Natural killer cell (primary cell): ENCODE data around the gene NUDT16L1. TPM values are rescaled to one million over a fixed set of nuclear protein-coding genes. Genes with fewer than 3 reads are reported as not detected.
"Not testable (repeated sequence)": the region's sequence is repeated elsewhere in the genome, so short reads cannot be mapped to it uniquely, and the experiment has no call there.

Experiments used
- ATAC-seq, 3 donors: fragments of 150-1000 bp in 2 of 3; fragments of 200-7000 bp in 1 of 3; cut with Tn5 transposase; 1 replicate in 1 of 3; 2 replicates in 2 of 3; pipeline ENCODE4 v1.10.0; 2021; ENCODE audit warnings: mild to moderate bottlenecking in 2 of 3, moderate library complexity in 2 of 3
- DNase-seq, 2 donors: peaks; one replicate each; pipeline versions ENCODE4 v3.0.0 to v3.0.0-alpha.2; 2013 to 2021; ENCODE audit warnings: mixed read lengths in 1 of 2
- H3K27ac ChIP-seq: one replicate; pipeline ENCODE4 v1.5.1; 2013; ENCODE audit warnings: mild to moderate bottlenecking, low read length
- H3K27me3 ChIP-seq: one replicate; pipeline ENCODE4 v1.6.1; 2013; ENCODE audit warnings: low read length; ENCODE audit not compliant: control insufficient read depth, insufficient read depth
- H3K36me3 ChIP-seq: one replicate; pipeline ENCODE4 v1.6.1; 2013; ENCODE audit warnings: low read length; ENCODE audit not compliant: control insufficient read depth, insufficient read depth
- H3K4me1 ChIP-seq: one replicate; pipeline ENCODE4 v1.6.1; 2013; ENCODE audit warnings: low read length; ENCODE audit not compliant: control insufficient read depth, insufficient read depth
- H3K4me3 ChIP-seq: one replicate; pipeline ENCODE4 v1.5.1; 2013; ENCODE audit warnings: low read length
- H3K9me3 ChIP-seq: one replicate; pipeline ENCODE4 v1.6.1; 2013; ENCODE audit warnings: low read length; ENCODE audit not compliant: control insufficient read depth, insufficient read depth
- H3K27ac Mint-ChIP-seq, 2 donors: one replicate each; pipeline ENCODE4 v1.8.0; 2022; ENCODE audit warnings: mild to moderate bottlenecking in 2 of 2, mixed read lengths in 2 of 2, moderate library complexity in 1 of 2
- H3K27me3 Mint-ChIP-seq, 2 donors: one replicate each; pipeline ENCODE4 v1.8.0; 2022; ENCODE audit warnings: low read depth in 2 of 2, mixed read lengths in 2 of 2
- H3K36me3 Mint-ChIP-seq: one replicate; pipeline ENCODE4 v1.8.0; 2022; ENCODE audit warnings: mixed read lengths
- H3K4me1 Mint-ChIP-seq, 2 donors: one replicate each; pipeline ENCODE4 v1.8.0; 2022; ENCODE audit warnings: mixed read lengths in 2 of 2
- H3K4me3 Mint-ChIP-seq: one replicate; pipeline ENCODE4 v1.8.0; 2022; ENCODE audit warnings: mild to moderate bottlenecking, moderate library complexity, mixed read lengths
- H3K9me3 Mint-ChIP-seq, 2 donors: one replicate each; pipeline ENCODE4 v1.8.0; 2022; ENCODE audit warnings: mixed read lengths in 2 of 2
- whole genome bisulfite sequencing: methylation state at CpG from one replicate; pipeline ENCODE4 v1.1.7; 2013; ENCODE audit warnings: missing lambda C conversion rate; ENCODE audit not compliant: insufficient coverage; 5-methylcytosine and 5-hydroxymethylcytosine counted together
- intact Hi-C: fragments of 100-400 bp; cut with micrococcal nuclease; formaldehyde crosslinking; loops from one replicate; pipeline ENCODE4 v1.14.2; 2022
- total RNA-seq, 4 donors: library from RNA; stranded (reverse); fragments of 120-200 nt in 1 of 4; gene quantifications; one replicate each; pipeline versions ENCODE4 v1.2.3 to v1.2.4, GENCODE V29; 2013 to 2022
- TF ChIP-seq, protein P1 (sequence below): fragments of 200-600 bp; IDR thresholded peaks from one replicate; pipeline ENCODE4 v1.8.0; 2022; ENCODE audit warnings: antibody characterized with exemption

The NUDT16L1 gene
- total RNA-seq, 3 donors from 2014 or later (not counting 1 experiment from before 2014, with no cell fraction given): 30.8 to 39.1 (median 35.0) TPM

DNA sequence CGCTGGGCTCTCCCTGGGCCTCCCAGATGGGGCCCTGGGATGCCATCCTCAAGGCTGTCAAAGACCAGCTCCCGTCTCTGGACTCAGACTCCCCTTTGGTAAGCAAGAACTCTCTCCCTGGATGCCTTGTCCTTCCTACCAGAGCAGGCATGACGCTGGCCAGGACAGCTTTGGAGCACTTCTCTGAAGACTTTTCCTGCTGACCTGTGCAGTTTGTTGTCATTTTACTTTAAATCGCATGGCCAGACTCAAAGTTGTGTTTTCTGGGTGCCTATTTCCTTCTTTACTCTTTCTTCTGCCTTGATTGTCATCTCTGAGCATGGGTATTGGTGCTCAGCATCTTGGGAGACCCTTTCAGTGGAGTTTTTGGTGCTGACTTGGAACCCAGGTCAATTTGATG lies 43.2 kb downstream of the NUDT16L1 start:
- no peaks in the 10 kb centered on the region for H3K27me3 Mint-ChIP-seq
- Histone ChIP-seq H3K4me1 (peaks cover 18% of the 10 kb centered on the region), H3K27ac (no peak overlapping the region), H3K36me3 (no peaks in the 10 kb centered on the region), H3K4me3 (no peak overlapping the region), H3K27me3 (no peaks in the 10 kb centered on the region), H3K9me3 (no peaks in the 10 kb centered on the region)
- TF ChIP-seq, protein P1, sequence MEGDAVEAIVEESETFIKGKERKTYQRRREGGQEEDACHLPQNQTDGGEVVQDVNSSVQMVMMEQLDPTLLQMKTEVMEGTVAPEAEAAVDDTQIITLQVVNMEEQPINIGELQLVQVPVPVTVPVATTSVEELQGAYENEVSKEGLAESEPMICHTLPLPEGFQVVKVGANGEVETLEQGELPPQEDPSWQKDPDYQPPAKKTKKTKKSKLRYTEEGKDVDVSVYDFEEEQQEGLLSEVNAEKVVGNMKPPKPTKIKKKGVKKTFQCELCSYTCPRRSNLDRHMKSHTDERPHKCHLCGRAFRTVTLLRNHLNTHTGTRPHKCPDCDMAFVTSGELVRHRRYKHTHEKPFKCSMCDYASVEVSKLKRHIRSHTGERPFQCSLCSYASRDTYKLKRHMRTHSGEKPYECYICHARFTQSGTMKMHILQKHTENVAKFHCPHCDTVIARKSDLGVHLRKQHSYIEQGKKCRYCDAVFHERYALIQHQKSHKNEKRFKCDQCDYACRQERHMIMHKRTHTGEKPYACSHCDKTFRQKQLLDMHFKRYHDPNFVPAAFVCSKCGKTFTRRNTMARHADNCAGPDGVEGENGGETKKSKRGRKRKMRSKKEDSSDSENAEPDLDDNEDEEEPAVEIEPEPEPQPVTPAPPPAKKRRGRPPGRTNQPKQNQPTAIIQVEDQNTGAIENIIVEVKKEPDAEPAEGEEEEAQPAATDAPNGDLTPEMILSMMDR: no peak
- no peak overlapping the region for H3K27ac Mint-ChIP-seq
- no peak for DNase-seq
- no peaks in the 10 kb centered on the region for H3K9me3 Mint-ChIP-seq
- H3K36me3 Mint-ChIP-seq: no peaks in the 10 kb centered on the region
- peaks cover 12 to 24% of the 10 kb centered on the region in 2 donors for H3K4me1 Mint-ChIP-seq
- WGBS: 96% methylated on average over 4 of the region's 4 CpGs
- H3K4me3 Mint-ChIP-seq: peak overlapping the region; percentile 31
- no peak for ATAC-seq
- intact Hi-C loops: no loop called here

DNA sequence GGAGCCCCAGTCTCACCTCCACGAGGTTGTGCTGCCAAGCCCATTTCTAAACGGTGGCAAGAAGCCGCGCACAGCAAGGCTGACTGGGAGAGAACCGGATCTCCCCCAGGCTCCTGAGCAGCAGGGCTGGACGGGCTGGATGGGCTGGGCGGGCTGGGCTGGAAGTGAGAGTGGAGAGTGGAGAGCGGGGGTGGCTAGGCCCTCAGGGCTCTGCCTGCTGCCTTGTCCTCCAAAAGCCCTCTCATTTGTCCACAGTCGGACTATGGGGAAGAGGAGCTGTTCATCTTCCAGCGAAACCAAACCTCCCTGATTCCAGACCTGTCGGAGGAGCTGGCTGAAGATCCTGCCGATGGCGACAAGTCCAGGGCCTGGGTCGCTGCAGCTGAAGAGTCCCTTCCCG lies 44.2 kb downstream of the NUDT16L1 start:
- ATAC-seq: no peak
- peaks cover 11 to 24% of the 10 kb centered on the region in 2 donors for H3K4me1 Mint-ChIP-seq
- intact Hi-C loops: no loop called here
- H3K4me3 Mint-ChIP-seq: no peak overlapping the region
- TF ChIP-seq, protein P1: no peak
- Histone ChIP-seq H3K4me3 (no peak overlapping the region), H3K27me3 (no peaks in the 10 kb centered on the region), H3K27ac (no peak overlapping the region), H3K4me1 (peaks cover 18% of the 10 kb centered on the region), H3K36me3 (no peaks in the 10 kb centered on the region), H3K9me3 (no peaks in the 10 kb centered on the region)
- DNase-seq: no peak
- 89% methylated on average over 15 of the region's 15 CpGs for WGBS
- H3K36me3 Mint-ChIP-seq: no peaks in the 10 kb centered on the region
- no peaks in the 10 kb centered on the region for H3K27me3 Mint-ChIP-seq
- H3K27ac Mint-ChIP-seq: no peak overlapping the region
- no peaks in the 10 kb centered on the region for H3K9me3 Mint-ChIP-seq

DNA sequence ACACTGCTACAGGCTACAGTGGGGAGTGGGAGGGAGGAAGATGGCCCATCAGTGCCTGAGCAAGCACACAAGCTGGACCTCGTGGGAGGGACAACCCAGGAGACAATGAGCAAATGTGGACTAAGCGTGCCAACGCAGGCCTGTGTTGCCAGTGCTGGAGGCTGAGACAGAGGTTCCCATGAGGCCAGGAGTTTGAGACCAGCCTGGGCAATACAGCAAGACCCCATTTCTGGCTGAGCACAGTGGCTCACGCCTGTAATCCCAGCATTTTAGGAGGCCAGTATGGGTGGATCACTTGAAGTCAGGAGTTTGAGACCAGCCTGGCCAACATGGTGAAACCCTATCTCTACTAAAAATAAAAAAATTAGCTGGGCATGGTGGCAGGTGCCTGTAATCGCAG lies 45.0 kb downstream of the NUDT16L1 start:
- intact Hi-C loops, H3K36me3 Mint-ChIP-seq, DNase-seq, H3K27ac ChIP-seq, H3K4me3 Mint-ChIP-seq, H3K9me3 ChIP-seq, H3K27me3 ChIP-seq, H3K27ac Mint-ChIP-seq, H3K9me3 Mint-ChIP-seq, H3K36me3 ChIP-seq, ATAC-seq, H3K27me3 Mint-ChIP-seq, H3K4me3 ChIP-seq: not testable (repeated sequence)
- peaks cover 12 to 22% of the 10 kb centered on the region in 2 donors for H3K4me1 Mint-ChIP-seq
- WGBS: 89% methylated on average over 5 of the region's 5 CpGs
- H3K4me1 ChIP-seq: peaks cover 15% of the 10 kb centered on the region

DNA sequence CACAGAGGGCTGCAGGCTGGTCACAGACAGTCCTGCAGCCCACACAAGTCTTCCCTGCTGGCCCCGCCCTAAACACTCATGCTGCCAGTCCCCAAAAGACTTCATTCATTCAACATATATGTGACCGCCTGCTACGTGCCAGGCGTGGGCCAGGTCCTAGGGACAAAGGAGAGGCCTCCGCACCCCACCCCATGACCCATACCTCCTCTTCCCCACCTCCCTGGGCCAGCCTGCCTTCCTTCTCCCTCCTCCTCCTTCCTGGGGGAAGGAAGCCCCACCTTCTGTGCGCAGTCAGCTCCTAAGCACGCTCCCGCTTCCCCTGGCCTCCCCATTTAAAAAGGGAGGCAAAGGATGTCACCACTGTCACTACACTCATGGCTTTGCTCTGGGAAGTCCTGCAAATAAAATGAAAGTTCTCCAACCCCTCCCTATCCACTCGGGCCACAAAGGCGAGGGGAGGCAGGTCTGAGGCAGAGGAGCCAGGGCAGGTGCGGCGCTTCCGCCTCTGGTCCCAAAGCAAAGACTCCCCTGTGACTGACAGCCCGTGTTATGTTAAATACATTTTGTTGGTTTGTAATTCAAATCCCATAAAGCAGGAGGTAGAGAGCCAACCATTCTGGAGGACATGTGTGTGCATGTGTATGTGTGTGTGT lies 50.0 kb downstream of the NUDT16L1 start:
- intact Hi-C loops: no loop called here
- H3K27ac Mint-ChIP-seq: no peak overlapping the region

More for the DNA sequence above, 50.0 kb downstream of the NUDT16L1 start:
- Mint-ChIP-seq H3K27me3 (no peaks in the 10 kb centered on the region), H3K4me1 (peaks cover 17% of the 10 kb centered on the region in 2 donors), H3K36me3 (no peaks in the 10 kb centered on the region), H3K9me3 (no peaks in the 10 kb centered on the region), H3K4me3 (peak overlapping the region; percentile 28)
- H3K27me3 ChIP-seq: no peaks in the 10 kb centered on the region
- H3K27ac ChIP-seq: no peak overlapping the region
- no peak for ATAC-seq
- no peak for DNase-seq
- no peaks in the 10 kb centered on the region for H3K4me1 ChIP-seq
- no peak overlapping the region for H3K4me3 ChIP-seq
- H3K36me3 ChIP-seq: no peaks in the 10 kb centered on the region
- no peaks in the 10 kb centered on the region for H3K9me3 ChIP-seq
- TF ChIP-seq, protein P1: no peak
- WGBS: 48% methylated on average over 13 of the region's 14 CpGs
